A673 (cell line): ENCODE measurements around the gene SLC47A2. TPM values are rescaled to one million over a fixed set of nuclear protein-coding genes. Genes with fewer than 3 reads are reported as not detected.
A peak's percentile ranks its signal among the peaks of the same experiment; 100 is the strongest.

Experiments
- BruUV-seq: library from RNA; stranded (reverse); fragments of 400-500 nt; replicated peaks from 2 replicates; lab custom pipeline; 2021; lab: Mats Ljungman, UMichigan
- CTCF ChIA-PET: fragments of 300-600 bp; sonication (Branson Sonifier 250); formaldehyde crosslinking; loops from one replicate; lab custom pipeline; 2022; ENCODE audit warnings: antibody characterized with exemption; lab: Charles Lee
- POLR2A ChIA-PET: fragments of 300-600 bp; sonication (Branson Sonifier 250); formaldehyde crosslinking; loops from one replicate; lab custom pipeline; 2022; ENCODE audit warnings: antibody characterized with exemption; ENCODE audit not compliant: low non-redundant PET; lab: Charles Lee
- DNase-seq: peaks from one replicate; pipeline ENCODE4 v3.0.0-alpha.2; 2015; ENCODE audit warnings: low spot score
- H3K27ac ChIP-seq: fragments of 200-600 bp; sonication (generic); 2 replicates; pipeline ENCODE4 v1.5.1; 2016; ENCODE audit warnings: mixed run types, low read depth, mild to moderate bottlenecking, mixed read lengths, antibody characterized with exemption, low read length; ENCODE audit not compliant: poor library complexity, severe bottlenecking
- H3K27me3 ChIP-seq: fragments of 200-600 bp; sonication (generic); replicated peaks from 2 replicates; pipeline ENCODE4 v1.6.1; 2017; ENCODE audit warnings: mixed run types, low read depth, mild to moderate bottlenecking, mixed read lengths, antibody characterized with exemption, low read length; ENCODE audit not compliant: insufficient read depth, poor library complexity
- H3K36me3 ChIP-seq: fragments of 200-600 bp; sonication (generic); 2 replicates; pipeline ENCODE4 v1.6.1; 2016; ENCODE audit warnings: mixed run types, mild to moderate bottlenecking, mixed read lengths, antibody characterized with exemption, low read length; ENCODE audit not compliant: insufficient read depth, poor library complexity, severe bottlenecking
- H3K4me1 ChIP-seq: fragments of 200-600 bp; sonication (generic); 2 replicates; pipeline ENCODE4 v1.6.1; 2017; ENCODE audit warnings: mixed run types, mild to moderate bottlenecking, mixed read lengths, antibody characterized with exemption, low read length; ENCODE audit not compliant: insufficient read depth, poor library complexity, severe bottlenecking
- H3K4me3 ChIP-seq: fragments of 200-600 bp; sonication (generic); 2 replicates; pipeline ENCODE4 v1.5.1; 2016; ENCODE audit warnings: low read depth, mixed run types, mild to moderate bottlenecking, mixed read lengths, low read length; ENCODE audit not compliant: poor library complexity, severe bottlenecking
- H3K9me3 ChIP-seq: fragments of 200-600 bp; sonication (generic); 2 replicates; pipeline ENCODE4 v1.6.1; 2016; ENCODE audit warnings: mixed run types, low read depth, mild to moderate bottlenecking, mixed read lengths, antibody characterized with exemption, low read length; ENCODE audit not compliant: poor library complexity, severe bottlenecking
- EZH2 ChIP-seq: fragments of 200-600 bp; sonication (generic); IDR thresholded peaks from 2 replicates; pipeline ENCODE4 v1.6.1; 2017; ENCODE audit warnings: borderline replicate concordance, low read depth, mild to moderate bottlenecking, mixed read lengths, antibody characterized with exemption, low read length; ENCODE audit not compliant: poor library complexity, severe bottlenecking
- intact Hi-C: fragments of 100-400 bp; cut with micrococcal nuclease; formaldehyde crosslinking; loops from one replicate; pipeline ENCODE4 v1.10.0; 2022; ENCODE audit not compliant: unreplicated experiment
- total RNA-seq: library from RNA; stranded (reverse); gene quantifications from 2 replicates; pipeline ENCODE4 v1.2.3, GENCODE V29; 2021
- TF ChIP-seq, protein P1 (sequence below): fragments of 300-800, 200-600 bp; sonication (generic); conservative IDR thresholded peaks from 2 replicates; pipeline ENCODE4 v1.5.1; 2017; ENCODE audit warnings: low read depth, mild to moderate bottlenecking, antibody characterized with exemption, low read length, moderate library complexity, mixed read lengths

Gene SLC47A2
- total RNA-seq, 1 experiment from 2014 or later = not detected

DNA sequence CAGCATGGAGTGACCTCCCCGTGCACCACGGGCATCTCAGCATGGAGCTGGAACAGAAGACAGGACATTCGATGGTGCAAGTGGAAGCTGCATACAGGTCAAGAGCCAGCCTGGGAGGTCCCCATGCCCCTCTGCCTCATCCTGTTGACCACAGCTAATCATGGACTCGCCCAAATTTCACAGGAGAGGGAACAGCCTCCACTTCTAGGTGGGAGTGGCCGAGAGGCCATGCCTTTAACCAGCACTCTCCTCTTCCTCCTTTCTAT lies 3.8 kb upstream of the SLC47A2 start:
- TF ChIP-seq, protein P1, sequence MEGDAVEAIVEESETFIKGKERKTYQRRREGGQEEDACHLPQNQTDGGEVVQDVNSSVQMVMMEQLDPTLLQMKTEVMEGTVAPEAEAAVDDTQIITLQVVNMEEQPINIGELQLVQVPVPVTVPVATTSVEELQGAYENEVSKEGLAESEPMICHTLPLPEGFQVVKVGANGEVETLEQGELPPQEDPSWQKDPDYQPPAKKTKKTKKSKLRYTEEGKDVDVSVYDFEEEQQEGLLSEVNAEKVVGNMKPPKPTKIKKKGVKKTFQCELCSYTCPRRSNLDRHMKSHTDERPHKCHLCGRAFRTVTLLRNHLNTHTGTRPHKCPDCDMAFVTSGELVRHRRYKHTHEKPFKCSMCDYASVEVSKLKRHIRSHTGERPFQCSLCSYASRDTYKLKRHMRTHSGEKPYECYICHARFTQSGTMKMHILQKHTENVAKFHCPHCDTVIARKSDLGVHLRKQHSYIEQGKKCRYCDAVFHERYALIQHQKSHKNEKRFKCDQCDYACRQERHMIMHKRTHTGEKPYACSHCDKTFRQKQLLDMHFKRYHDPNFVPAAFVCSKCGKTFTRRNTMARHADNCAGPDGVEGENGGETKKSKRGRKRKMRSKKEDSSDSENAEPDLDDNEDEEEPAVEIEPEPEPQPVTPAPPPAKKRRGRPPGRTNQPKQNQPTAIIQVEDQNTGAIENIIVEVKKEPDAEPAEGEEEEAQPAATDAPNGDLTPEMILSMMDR = no peak
- no peak for TF ChIP-seq EZH2

GRCh38 chr17:19719355-19720209 lies 3.2 kb upstream of the SLC47A2 start:
- intact Hi-C loops = no loop called here
- Histone ChIP-seq H3K9me3 (no peaks in the 10 kb centered on the region), H3K36me3 (no peaks in the 10 kb centered on the region), H3K4me1 (no peaks in the 10 kb centered on the region), H3K27ac (no peak overlapping the region), H3K27me3 (no peaks in the 10 kb centered on the region), H3K4me3 (no peak overlapping the region)
- DNase-seq = no peak
- CTCF ChIA-PET = no interaction called here
- POLR2A ChIA-PET = no interaction called here
- TF ChIP-seq, protein P1 = no peak
- no peak for TF ChIP-seq EZH2
- no TSS peak for BruUV-seq

More for the DNA sequence above, 3.8 kb upstream of the SLC47A2 start:
- BruUV-seq = no TSS peak
- Histone ChIP-seq H3K27ac (no peak overlapping the region), H3K9me3 (no peaks in the 10 kb centered on the region), H3K4me3 (no peak overlapping the region), H3K4me1 (no peaks in the 10 kb centered on the region), H3K36me3 (no peaks in the 10 kb centered on the region), H3K27me3 (no peaks in the 10 kb centered on the region)
- ChIA-PET CTCF (no interaction called here), POLR2A (no interaction called here)
- intact Hi-C loops = no loop called here
- DNase-seq = no peak

GRCh38 chr17:19718613-19719354 lies 2.4 kb upstream of the SLC47A2 start:
- Histone ChIP-seq H3K9me3 (no peaks in the 10 kb centered on the region), H3K4me3 (no peak overlapping the region), H3K27ac (no peak overlapping the region), H3K4me1 (no peaks in the 10 kb centered on the region), H3K36me3 (no peaks in the 10 kb centered on the region), H3K27me3 (no peaks in the 10 kb centered on the region)
- no TSS peak for BruUV-seq
- TF ChIP-seq, protein P1 = peak; percentile 40
- TF ChIP-seq EZH2 = no peak
- ChIA-PET POLR2A (no interaction called here), CTCF (interaction anchor here (0.5 kb wide), 1 partner anchor 203 kb away, joined by 9 read pairs; no protein-coding TSS in a partner anchor)
- DNase-seq = no peak
- intact Hi-C loops = no loop called here
